ENCODE results near the gene DNAJC18.

DNA sequence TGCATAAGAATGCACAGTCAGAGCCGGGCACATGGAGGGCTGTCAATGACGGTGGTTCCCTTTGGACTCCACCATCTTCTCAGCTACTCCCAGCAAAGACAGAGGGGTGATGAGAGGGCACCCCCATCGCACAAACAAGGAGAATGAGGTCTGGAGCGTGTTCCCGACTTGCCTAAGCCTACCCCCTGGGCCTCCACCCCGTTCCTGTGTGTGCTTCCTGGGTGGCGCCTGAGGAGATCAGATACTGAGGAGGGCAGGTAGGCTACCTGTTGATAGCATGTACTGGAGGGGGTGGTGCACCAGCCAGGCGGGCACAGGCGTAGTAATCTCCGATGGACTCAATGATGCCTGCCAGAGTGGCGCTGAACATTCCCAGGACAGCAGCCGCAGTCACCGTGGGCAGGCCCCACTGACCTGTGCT, 60.4 kb downstream of the DNAJC18 start:
- TF ChIP-seq, protein P1, sequence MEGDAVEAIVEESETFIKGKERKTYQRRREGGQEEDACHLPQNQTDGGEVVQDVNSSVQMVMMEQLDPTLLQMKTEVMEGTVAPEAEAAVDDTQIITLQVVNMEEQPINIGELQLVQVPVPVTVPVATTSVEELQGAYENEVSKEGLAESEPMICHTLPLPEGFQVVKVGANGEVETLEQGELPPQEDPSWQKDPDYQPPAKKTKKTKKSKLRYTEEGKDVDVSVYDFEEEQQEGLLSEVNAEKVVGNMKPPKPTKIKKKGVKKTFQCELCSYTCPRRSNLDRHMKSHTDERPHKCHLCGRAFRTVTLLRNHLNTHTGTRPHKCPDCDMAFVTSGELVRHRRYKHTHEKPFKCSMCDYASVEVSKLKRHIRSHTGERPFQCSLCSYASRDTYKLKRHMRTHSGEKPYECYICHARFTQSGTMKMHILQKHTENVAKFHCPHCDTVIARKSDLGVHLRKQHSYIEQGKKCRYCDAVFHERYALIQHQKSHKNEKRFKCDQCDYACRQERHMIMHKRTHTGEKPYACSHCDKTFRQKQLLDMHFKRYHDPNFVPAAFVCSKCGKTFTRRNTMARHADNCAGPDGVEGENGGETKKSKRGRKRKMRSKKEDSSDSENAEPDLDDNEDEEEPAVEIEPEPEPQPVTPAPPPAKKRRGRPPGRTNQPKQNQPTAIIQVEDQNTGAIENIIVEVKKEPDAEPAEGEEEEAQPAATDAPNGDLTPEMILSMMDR (IDR thresholded peaks at IDR 0.05) = no peak
- no peak for TF ChIP-seq POLR2A (IDR thresholded peaks at IDR 0.05)
